NCI-H2196 (cell line): Measurements from ENCODE around the gene PIGQ.

Experiments
- DNase-seq: peaks from one replicate; lab custom pipeline; 2025; ENCODE audit not compliant: unreplicated experiment; lab: John Stamatoyannopoulos, UW

Gene PIGQ

DNA sequence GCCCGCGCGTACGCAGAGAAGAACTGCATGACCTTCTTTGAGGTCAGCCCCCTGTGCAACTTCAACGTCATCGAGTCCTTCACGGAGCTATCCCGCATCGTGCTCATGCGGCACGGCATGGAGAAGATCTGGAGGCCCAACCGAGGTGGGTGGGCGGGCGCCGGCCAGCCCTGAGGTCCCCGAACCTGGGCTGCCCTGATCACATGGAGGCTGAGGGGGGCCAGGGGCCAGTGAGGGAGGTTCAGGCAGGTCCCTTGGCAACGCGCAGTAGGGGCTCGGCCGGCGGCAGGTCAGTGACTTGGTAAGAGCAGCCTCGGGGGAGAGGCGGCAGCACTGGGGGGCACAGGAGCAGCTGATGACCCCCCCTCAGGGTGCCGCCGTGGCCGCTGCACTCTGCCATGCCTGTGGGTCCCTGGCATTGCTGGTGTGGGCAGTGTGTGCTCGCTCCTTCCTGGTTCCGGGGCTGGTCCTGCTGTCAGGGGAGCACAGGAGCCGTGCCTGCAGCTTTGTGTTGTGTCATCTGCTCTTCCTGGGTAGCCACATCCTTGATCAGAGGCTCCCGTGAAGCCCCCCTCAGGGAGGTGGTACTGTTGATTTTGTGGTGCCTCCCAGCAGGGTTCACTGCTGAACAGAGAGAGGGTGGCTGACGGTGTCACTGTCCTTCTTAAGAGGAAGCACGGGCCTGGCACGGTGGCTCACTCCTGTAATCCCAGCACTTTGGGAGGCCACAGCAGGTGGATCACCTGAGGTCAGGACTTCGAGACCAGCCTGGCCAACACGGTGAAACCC is 56.4 kb downstream of the PIGQ start:
- no peak for DNase-seq

DNA sequence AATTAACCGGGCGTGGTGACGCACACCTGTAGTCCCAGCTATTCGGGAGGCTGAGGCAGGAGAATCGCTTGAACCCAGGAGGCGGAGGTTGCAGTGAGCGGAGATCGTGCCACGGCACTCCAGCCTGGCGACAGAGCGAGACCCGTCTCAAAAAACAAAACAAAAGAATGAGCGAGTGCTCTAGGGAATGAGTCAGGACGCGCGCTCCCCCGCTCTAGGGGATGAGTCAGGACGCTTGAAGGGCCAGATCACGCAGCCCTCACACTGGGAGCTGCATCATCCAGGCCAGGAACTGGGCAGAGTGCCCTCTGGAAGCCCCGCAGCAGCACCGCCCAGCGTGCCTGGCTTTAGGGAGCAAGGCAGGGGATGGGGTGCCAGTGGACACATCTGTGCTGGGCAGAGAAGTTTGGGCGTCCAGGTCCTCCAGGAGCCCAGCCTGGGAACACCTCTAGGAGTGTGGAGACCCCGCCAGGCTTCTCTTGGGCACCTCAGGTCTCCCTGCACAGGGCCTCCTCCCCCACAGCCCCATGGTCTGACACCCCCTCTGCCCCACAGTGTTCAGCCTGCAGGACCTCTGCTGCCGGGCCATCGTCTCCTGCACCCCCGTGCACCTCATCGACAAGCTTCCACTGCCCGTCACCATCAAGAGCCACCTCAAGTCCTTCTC is 57.2 kb downstream of the PIGQ start:
- peak; percentile 77 for DNase-seq

DNA sequence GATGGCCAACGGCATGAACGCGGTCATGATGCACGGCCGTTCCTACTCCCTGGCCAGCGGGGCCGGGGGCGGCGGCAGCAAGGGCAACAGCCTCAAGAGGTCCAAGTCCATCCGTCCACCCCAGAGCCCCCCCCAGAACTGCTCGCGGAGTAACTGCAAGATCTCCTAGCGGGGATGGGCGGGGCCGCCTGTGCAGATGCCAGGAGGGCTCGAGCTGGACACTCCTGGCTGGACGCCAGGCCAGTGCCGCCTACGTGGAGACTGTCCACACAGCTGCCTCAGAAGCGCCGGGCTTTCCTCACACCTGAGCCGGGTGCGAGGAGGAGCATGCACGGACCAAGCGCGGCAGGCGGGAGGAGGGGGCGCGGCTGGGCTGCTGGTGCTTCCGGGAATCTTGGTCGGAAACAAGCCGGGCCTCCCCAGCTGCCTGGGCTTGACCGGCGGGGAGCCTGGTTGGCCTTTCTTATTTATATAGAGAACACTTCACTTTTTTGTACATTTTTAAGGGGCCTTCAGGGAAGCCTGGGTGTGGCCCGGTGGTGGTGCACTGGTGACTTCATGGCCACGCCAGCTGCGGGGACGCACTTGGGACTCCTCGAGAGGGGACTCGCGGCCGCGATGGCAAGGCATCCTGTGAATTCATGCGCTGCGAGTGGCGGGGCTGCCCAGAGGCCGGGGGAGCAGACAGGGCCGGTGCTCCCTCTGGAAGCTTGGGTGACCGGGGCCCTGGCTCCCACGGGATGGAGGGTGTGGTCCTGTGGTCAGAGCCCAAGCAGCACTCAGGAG is 57.9 kb downstream of the PIGQ start:
- DNase-seq, result peak; percentile 96

DNA sequence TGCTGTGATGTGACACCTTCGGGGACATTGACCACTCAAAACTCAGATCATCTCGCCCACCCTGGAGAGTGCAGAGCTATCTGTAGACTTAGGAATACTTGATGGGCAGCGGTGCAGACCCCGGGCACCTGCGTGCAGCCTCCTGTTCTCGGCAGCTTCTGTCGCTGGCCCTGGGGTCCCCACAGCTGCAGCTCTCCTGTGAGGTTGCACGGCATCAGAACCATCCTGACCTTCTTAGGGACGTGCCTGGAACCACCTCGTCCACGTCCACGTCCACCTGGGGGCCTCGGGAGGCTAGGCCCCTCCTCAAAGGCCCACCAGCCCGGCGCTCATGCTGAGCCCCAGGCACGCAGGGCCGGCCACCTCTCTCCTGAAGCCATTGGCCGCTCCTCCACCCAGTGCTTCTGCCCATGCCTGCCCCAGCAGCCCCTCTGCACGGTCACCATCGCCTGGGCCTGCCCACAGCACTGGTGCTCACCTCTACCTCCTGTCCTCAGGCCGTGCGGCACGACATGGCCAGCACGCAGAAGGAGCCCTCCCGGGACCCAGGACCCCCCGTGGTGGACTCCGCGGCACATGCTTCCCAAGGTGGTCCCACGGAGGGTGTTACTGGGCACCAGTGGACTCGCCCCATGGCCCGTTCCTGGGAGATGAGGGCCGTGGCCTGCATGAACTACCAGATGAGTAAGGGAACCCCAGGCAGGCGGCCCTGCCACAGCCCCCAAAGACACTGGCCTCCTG is 58.7 kb downstream of the PIGQ start:
- no peak for DNase-seq

DNA sequence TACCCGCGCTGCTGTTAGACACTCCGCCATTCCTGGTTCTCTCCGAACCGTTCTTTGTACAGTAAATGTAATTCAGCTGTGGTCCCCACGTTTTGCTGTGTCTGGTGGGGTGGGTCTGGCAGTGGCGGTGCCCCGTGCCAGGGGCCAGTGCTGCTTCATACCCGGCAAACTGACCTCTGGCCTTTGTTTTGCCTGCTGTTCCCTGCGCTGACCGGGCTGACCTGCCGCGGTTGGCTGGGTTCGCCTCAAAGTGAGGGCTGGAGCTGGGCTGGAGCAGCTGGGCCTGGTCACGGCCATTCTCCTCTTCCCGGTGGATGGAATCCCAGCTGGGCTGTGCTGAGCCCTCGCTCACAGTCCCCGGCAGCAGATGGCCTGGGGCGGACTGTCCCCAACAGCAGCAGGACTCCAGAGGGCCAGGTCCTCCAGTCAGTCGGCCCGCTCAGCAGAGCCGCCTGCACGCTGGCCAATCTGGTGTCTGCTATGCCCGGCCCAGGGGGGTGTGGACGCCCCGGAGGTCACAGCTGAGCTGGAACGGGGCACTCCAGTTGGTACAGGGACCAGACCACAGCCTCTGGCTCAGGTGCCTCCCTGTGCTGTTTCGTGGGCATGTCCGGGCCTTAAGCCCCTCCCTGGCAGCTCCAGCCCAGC is 59.5 kb downstream of the PIGQ start:
- DNase-seq, result no peak

DNA sequence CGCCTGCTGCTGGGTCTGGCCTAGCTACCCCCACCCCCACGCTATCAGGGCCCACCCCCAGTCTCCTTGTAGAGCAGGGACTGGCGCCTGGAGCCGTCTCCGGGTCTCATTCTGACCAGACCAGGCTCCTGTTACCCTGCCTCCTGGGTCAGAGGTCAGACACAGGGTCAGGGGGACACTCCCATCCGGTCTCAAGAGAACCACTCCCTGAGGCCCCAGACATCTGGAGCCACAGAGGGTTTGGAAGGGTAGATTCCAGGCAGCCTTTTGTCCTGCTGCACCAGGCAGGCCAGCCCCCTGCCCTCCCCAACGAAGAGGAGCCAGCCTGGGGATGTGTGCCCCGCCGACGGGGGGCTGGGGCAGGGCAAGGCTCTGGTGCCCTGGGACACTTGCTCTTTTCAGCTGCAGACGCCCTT is 60.1 kb downstream of the PIGQ start:
- DNase-seq, result no peak

DNA sequence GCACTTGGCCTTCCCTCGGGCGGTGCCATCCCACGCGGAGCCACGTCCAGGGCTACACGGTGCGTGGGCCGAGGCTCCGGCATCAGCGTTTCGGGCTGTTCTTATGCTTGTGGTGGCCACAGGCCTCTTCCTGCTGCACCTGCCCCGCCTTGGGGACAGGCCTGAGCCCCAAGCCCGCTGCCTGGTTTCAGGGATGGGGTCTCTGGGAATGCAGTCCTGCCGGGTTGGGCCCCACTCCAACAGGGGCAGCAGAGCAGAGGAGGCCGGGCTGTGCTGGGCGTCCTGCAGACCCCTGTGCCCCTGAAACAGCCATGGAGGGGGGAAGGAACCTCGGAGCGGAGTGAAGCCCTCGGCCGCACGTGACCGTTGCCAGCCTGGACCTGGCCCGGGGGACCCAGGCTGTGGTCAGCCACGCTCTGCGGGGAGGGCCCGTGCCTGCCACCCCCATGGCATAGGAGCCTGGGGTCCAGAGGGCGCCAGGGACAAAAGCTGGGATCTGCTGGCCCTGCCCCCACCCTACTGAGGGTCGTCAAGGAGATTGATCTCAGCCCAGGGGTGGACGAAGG is 60.6 kb downstream of the PIGQ start:
- no peak for DNase-seq

DNA sequence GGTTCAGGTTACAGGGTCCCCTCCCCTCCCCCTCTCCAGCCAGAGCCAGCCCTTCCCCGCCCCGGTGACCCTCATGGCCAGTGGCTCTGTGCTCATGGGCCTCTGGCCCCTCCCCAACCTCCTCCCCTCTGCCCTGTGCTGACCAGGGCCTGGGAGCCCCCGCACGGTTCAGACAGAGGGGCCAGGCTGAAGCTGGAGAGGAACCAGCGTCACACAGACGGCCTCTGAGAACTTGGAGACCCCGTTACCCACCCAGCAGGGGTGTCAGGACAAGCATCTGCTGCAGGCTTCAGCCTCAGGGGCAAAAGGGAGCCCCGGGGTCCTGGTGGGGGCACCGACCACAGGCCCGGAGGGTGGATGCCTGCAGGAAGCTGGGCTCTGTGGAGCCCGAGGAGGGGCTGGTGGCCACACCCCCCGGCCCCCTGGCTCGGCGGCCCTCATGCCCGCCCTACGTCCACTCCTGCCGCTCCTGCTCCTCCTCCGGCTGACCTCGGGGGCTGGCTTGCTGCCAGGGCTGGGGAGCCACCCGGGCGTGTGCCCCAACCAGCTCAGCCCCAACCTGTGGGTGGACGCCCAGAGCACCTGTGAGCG is 61.1 kb downstream of the PIGQ start, which contains the start of gene WFIKKN1:
TSS of gene WFIKKN1 (plus strand) at position 171 of the 591 bp plus-strand sequence. CDS start at position 440, 269 bp downstream.
- no peak for DNase-seq

DNA sequence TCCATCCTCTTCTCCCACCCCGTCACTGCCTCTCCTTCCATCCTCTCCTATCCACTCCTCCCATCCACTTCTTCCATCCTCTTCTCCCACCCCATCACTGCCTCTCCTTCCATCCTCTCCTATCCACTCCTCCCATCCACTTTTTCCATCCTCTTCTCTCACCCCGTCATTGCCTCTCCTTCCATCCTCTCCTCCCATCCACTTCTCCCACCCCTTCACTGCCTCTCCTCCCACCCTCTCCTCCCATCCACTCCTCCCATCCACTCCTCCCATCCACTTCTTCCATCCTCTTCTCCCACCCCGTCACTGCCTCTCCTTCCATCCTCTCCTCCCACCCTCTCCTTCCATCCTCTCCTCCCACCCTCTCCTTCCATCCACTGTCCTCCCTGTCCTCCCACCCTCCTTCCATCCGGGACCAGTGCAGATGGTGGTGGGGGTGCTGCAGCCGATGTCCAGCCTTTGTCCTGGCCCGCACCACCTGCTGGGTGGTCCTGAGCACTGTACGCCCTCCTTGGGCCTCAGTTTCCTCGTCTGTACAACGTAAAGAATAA is 62.1 kb downstream of the PIGQ start:
- no peak for DNase-seq

DNA sequence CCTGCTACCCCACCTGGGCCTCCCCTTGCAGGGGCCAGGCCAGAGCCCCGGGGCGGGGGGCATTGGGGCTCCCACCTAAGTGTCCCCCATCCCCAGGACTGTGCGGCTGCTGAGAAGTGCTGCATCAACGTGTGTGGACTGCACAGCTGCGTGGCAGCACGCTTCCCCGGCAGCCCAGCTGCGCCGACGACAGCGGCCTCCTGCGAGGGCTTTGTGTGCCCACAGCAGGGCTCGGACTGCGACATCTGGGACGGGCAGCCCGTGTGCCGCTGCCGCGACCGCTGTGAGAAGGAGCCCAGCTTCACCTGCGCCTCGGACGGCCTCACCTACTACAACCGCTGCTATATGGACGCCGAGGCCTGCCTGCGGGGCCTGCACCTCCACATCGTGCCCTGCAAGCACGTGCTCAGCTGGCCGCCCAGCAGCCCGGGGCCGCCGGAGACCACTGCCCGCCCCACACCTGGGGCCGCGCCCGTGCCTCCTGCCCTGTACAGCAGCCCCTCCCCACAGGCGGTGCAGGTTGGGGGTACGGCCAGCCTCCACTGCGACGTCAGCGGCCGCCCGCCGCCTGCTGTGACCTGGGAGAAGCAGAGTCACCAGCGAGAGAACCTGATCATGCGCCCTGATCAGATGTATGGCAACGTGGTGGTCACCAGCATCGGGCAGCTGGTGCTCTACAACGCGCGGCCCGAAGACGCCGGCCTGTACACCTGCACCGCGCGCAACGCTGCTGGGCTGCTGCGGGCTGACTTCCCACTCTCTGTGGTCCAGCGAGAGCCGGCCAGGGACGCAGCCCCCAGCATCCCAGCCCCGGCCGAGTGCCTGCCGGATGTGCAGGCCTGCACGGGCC is 62.9 kb downstream of the PIGQ start:
- DNase-seq, result no peak

DNA sequence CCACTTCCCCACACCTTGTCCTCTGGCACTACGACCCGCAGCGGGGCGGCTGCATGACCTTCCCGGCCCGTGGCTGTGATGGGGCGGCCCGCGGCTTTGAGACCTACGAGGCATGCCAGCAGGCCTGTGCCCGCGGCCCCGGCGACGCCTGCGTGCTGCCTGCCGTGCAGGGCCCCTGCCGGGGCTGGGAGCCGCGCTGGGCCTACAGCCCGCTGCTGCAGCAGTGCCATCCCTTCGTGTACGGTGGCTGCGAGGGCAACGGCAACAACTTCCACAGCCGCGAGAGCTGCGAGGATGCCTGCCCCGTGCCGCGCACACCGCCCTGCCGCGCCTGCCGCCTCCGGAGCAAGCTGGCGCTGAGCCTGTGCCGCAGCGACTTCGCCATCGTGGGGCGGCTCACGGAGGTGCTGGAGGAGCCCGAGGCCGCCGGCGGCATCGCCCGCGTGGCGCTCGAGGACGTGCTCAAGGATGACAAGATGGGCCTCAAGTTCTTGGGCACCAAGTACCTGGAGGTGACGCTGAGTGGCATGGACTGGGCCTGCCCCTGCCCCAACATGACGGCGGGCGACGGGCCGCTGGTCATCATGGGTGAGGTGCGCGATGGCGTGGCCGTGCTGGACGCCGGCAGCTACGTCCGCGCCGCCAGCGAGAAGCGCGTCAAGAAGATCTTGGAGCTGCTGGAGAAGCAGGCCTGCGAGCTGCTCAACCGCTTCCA is 63.7 kb downstream of the PIGQ start:
- no peak for DNase-seq
